ENCODE results near the gene SPTAN1.

DNA sequence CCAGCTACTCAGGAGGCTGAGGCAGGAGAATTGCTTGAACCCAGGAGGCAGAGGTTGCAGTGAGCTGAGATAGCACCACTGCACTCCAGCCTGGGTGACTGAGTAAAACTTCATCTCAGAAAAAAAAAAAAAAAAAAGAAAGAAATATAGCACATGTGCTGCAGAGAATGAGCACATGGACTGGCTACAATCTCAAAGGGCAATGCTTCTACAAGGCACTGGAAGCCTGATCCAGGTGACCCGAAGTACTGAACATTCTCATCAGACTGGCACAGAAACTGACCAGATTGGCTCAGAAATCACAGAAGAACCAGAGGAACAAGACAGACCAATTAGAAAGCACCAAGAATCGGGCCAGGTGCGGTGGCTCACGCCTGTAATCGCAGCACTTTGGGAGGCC is 99.4 kb downstream of the SPTAN1 start:
- TF ChIP-seq, protein P1, sequence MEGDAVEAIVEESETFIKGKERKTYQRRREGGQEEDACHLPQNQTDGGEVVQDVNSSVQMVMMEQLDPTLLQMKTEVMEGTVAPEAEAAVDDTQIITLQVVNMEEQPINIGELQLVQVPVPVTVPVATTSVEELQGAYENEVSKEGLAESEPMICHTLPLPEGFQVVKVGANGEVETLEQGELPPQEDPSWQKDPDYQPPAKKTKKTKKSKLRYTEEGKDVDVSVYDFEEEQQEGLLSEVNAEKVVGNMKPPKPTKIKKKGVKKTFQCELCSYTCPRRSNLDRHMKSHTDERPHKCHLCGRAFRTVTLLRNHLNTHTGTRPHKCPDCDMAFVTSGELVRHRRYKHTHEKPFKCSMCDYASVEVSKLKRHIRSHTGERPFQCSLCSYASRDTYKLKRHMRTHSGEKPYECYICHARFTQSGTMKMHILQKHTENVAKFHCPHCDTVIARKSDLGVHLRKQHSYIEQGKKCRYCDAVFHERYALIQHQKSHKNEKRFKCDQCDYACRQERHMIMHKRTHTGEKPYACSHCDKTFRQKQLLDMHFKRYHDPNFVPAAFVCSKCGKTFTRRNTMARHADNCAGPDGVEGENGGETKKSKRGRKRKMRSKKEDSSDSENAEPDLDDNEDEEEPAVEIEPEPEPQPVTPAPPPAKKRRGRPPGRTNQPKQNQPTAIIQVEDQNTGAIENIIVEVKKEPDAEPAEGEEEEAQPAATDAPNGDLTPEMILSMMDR (conservative IDR thresholded peaks at IDR 0.05; ENCODE audit: low read depth in 2 of 2), result no peak
- TF ChIP-seq EZH2 (IDR thresholded peaks at IDR 0.05; ENCODE audit: low read depth, unreplicated experiment) (no peak), EZH2phosphoT487 (IDR thresholded peaks at IDR 0.05; ENCODE audit: unreplicated experiment) (no peak), POLR2AphosphoS5 (IDR thresholded peaks at IDR 0.05; ENCODE audit: low read depth) (no peak), STAT1 (IDR thresholded peaks at IDR 0.05; ENCODE audit: unreplicated experiment) (no peak), JUNB (IDR thresholded peaks at IDR 0.05; ENCODE audit: unreplicated experiment) (no peak), NANOG (IDR thresholded peaks at IDR 0.05; ENCODE audit: borderline replicate concordance) (no peak), ZNF331 (CRISPR knock-in tag; IDR thresholded peaks at IDR 0.05; ENCODE audit: low read depth) (no peak)
- TF ChIP-seq, protein P2, sequence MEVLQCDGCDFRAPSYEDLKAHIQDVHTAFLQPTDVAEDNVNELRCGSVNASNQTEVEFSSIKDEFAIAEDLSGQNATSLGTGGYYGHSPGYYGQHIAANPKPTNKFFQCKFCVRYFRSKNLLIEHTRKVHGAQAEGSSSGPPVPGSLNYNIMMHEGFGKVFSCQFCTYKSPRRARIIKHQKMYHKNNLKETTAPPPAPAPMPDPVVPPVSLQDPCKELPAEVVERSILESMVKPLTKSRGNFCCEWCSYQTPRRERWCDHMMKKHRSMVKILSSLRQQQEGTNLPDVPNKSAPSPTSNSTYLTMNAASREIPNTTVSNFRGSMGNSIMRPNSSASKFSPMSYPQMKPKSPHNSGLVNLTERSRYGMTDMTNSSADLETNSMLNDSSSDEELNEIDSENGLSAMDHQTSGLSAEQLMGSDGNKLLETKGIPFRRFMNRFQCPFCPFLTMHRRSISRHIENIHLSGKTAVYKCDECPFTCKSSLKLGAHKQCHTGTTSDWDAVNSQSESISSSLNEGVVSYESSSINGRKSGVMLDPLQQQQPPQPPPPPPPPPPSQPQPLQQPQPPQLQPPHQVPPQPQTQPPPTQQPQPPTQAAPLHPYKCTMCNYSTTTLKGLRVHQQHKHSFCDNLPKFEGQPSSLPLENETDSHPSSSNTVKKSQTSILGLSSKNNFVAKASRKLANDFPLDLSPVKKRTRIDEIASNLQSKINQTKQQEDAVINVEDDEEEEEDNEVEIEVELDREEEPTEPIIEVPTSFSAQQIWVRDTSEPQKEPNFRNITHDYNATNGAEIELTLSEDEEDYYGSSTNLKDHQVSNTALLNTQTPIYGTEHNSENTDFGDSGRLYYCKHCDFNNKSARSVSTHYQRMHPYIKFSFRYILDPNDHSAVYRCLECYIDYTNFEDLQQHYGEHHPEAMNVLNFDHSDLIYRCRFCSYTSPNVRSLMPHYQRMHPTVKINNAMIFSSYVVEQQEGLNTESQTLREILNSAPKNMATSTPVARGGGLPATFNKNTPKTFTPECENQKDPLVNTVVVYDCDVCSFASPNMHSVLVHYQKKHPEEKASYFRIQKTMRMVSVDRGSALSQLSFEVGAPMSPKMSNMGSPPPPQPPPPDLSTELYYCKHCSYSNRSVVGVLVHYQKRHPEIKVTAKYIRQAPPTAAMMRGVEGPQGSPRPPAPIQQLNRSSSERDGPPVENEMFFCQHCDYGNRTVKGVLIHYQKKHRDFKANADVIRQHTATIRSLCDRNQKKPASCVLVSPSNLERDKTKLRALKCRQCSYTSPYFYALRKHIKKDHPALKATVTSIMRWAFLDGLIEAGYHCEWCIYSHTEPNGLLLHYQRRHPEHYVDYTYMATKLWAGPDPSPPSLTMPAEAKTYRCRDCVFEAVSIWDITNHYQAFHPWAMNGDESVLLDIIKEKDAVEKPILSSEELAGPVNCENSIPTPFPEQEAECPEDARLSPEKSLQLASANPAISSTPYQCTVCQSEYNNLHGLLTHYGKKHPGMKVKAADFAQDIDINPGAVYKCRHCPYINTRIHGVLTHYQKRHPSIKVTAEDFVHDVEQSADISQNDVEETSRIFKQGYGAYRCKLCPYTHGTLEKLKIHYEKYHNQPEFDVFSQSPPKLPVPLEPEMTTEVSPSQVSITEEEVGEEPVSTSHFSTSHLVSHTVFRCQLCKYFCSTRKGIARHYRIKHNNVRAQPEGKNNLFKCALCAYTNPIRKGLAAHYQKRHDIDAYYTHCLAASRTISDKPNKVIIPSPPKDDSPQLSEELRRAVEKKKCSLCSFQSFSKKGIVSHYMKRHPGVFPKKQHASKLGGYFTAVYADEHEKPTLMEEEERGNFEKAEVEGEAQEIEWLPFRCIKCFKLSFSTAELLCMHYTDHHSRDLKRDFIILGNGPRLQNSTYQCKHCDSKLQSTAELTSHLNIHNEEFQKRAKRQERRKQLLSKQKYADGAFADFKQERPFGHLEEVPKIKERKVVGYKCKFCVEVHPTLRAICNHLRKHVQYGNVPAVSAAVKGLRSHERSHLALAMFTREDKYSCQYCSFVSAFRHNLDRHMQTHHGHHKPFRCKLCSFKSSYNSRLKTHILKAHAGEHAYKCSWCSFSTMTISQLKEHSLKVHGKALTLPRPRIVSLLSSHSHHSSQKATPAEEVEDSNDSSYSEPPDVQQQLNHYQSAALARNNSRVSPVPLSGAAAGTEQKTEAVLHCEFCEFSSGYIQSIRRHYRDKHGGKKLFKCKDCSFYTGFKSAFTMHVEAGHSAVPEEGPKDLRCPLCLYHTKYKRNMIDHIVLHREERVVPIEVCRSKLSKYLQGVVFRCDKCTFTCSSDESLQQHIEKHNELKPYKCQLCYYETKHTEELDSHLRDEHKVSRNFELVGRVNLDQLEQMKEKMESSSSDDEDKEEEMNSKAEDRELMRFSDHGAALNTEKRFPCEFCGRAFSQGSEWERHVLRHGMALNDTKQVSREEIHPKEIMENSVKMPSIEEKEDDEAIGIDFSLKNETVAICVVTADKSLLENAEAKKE (CRISPR knock-in tag; IDR thresholded peaks at IDR 0.05), result no peak
- TF ChIP-seq, protein P3, sequence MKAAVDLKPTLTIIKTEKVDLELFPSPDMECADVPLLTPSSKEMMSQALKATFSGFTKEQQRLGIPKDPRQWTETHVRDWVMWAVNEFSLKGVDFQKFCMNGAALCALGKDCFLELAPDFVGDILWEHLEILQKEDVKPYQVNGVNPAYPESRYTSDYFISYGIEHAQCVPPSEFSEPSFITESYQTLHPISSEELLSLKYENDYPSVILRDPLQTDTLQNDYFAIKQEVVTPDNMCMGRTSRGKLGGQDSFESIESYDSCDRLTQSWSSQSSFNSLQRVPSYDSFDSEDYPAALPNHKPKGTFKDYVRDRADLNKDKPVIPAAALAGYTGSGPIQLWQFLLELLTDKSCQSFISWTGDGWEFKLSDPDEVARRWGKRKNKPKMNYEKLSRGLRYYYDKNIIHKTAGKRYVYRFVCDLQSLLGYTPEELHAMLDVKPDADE (IDR thresholded peaks at IDR 0.05), result no peak
- TF ChIP-seq, protein P4, sequence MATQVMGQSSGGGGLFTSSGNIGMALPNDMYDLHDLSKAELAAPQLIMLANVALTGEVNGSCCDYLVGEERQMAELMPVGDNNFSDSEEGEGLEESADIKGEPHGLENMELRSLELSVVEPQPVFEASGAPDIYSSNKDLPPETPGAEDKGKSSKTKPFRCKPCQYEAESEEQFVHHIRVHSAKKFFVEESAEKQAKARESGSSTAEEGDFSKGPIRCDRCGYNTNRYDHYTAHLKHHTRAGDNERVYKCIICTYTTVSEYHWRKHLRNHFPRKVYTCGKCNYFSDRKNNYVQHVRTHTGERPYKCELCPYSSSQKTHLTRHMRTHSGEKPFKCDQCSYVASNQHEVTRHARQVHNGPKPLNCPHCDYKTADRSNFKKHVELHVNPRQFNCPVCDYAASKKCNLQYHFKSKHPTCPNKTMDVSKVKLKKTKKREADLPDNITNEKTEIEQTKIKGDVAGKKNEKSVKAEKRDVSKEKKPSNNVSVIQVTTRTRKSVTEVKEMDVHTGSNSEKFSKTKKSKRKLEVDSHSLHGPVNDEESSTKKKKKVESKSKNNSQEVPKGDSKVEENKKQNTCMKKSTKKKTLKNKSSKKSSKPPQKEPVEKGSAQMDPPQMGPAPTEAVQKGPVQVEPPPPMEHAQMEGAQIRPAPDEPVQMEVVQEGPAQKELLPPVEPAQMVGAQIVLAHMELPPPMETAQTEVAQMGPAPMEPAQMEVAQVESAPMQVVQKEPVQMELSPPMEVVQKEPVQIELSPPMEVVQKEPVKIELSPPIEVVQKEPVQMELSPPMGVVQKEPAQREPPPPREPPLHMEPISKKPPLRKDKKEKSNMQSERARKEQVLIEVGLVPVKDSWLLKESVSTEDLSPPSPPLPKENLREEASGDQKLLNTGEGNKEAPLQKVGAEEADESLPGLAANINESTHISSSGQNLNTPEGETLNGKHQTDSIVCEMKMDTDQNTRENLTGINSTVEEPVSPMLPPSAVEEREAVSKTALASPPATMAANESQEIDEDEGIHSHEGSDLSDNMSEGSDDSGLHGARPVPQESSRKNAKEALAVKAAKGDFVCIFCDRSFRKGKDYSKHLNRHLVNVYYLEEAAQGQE (IDR thresholded peaks at IDR 0.05; ENCODE audit: unreplicated experiment), result no peak
